SK-N-SH (cell line): Measurements from ENCODE around the gene HIRA. TPM values are rescaled to one million over a fixed set of nuclear protein-coding genes. Genes with fewer than 3 reads are reported as not detected.

Experiments used
- CTCF ChIA-PET: fragments of 300-600, 350-600 bp; formaldehyde crosslinking; extraction: SDS; loops from one replicate; lab custom pipeline; 2021; lab: Yijun Ruan, JAX
- POLR2A ChIA-PET: fragments of 350-600 bp; sonication (Branson Sonifier 250); formaldehyde crosslinking; extraction: SDS; loops from one replicate; lab custom pipeline; 2020; ENCODE audit warnings: antibody characterized with exemption, inconsistent platforms; lab: Yijun Ruan, JAX
- DNase-seq: peaks from one replicate; pipeline ENCODE4 v3.0.0; 2012
- H2AFZ ChIP-seq: fragments of 200-600 bp; sonication (generic); 2 replicates; pipeline ENCODE4 v1.8.1; 2016; ENCODE audit warnings: antibody characterized with exemption, mild to moderate bottlenecking, low read depth
- H3F3A ChIP-seq: fragments of 200-600 bp; sonication (generic); replicated peaks from 2 replicates; pipeline ENCODE3; 2016; ENCODE audit warnings: antibody characterized with exemption, mild to moderate bottlenecking; ENCODE audit not compliant: insufficient read depth
- H3K27ac ChIP-seq, 2 experiments: fragments of 200-500 bp in 1 of 2; fragments of 200-600 bp in 1 of 2; sonication (Bioruptor generic) in 1 of 2; sonication (generic), shearing (Covaris generic) in 1 of 2; 2 replicates each; pipeline versions ENCODE4 v1.5.1 to v1.6.1; 2014 to 2016; ENCODE audit warnings: low read depth in 2 of 2, inconsistent platforms in 1 of 2, low read length in 1 of 2, mild to moderate bottlenecking in 1 of 2, mixed read lengths in 1 of 2
- H3K27me3 ChIP-seq: fragments of 200-600 bp; sonication (generic), shearing (Covaris generic); 2 replicates; pipeline ENCODE4 v1.6.1; 2016; ENCODE audit warnings: mixed run types; ENCODE audit not compliant: insufficient read depth
- H3K36me3 ChIP-seq, 2 experiments: fragments of 200-500 bp in 1 of 2; fragments of 200-600 bp in 1 of 2; sonication (Bioruptor generic) in 1 of 2; sonication (generic) in 1 of 2; replicated peaks in 1 of 2; 2 replicates each; pipeline versions ENCODE3 to v1.5.1; 2014 to 2016; ENCODE audit warnings: low read length in 1 of 2, mild to moderate bottlenecking in 1 of 2; ENCODE audit not compliant: insufficient read depth in 2 of 2, control insufficient read depth in 1 of 2
- H3K4me1 ChIP-seq, 2 experiments: fragments of 200-500 bp in 1 of 2; fragments of 200-600 bp in 1 of 2; sonication (Bioruptor generic) in 1 of 2; sonication (generic), shearing (Covaris generic) in 1 of 2; 2 replicates each; pipeline versions ENCODE4 v1.5.1 to v1.6.1; 2014 to 2016; ENCODE audit warnings: low read depth in 1 of 2, low read length in 1 of 2, mixed run types in 1 of 2; ENCODE audit not compliant: insufficient read depth in 2 of 2, control insufficient read depth in 1 of 2
- H3K4me2 ChIP-seq: fragments of 200-600 bp; sonication (generic), shearing (Covaris generic); 2 replicates; pipeline ENCODE4 v1.6.1; 2017; ENCODE audit warnings: mixed run types
- H3K4me3 ChIP-seq, 2 experiments: fragments of 200-500 bp in 1 of 2; fragments of 200-600 bp in 1 of 2; sonication (Bioruptor generic) in 1 of 2; sonication (generic), shearing (Covaris generic) in 1 of 2; 2 replicates each; pipeline versions ENCODE4 v1.5.1 to v1.8.1; 2014 to 2016; ENCODE audit warnings: low read depth in 2 of 2, inconsistent platforms in 1 of 2, low read length in 1 of 2, mild to moderate bottlenecking in 1 of 2, mixed read lengths in 1 of 2, moderate library complexity in 1 of 2
- H3K79me2 ChIP-seq: fragments of 200-600 bp; sonication (generic); 2 replicates; pipeline ENCODE4 v1.8.1; 2017; ENCODE audit warnings: mild to moderate bottlenecking; ENCODE audit not compliant: insufficient read depth
- H3K9ac ChIP-seq: fragments of 200-600 bp; sonication (generic); 2 replicates; pipeline ENCODE4 v1.6.1; 2017; ENCODE audit warnings: mixed run types
- H3K9me2 ChIP-seq: fragments of 200-600 bp; sonication (generic); 2 replicates; pipeline ENCODE4 v1.6.1; 2017; ENCODE audit warnings: mixed run types
- H3K9me3 ChIP-seq: fragments of 200-600 bp; sonication (generic); 2 replicates; pipeline ENCODE4 v1.6.1; 2017; ENCODE audit warnings: mixed run types, mild to moderate bottlenecking, moderate library complexity
- H4K20me1 ChIP-seq: fragments of 200-600 bp; sonication (generic); 2 replicates; pipeline ENCODE4 v1.6.1; 2017; ENCODE audit warnings: mild to moderate bottlenecking, mixed run types; ENCODE audit not compliant: insufficient read depth
- CHD2 ChIP-seq: fragments of 150-350 bp; IDR thresholded peaks from 2 replicates; pipeline ENCODE4 v1.6.1; 2018; ENCODE audit warnings: low read length; ENCODE audit not compliant: partially characterized antibody
- ELF1 ChIP-seq: IDR thresholded peaks from 2 replicates; pipeline ENCODE4 v1.4.0; 2012
- EZH2phosphoT487 ChIP-seq: fragments of 200-600 bp; sonication (generic); IDR thresholded peaks from 2 replicates; pipeline ENCODE4 v1.6.1; 2017; ENCODE audit warnings: low read depth, mixed run types, mild to moderate bottlenecking, antibody characterized with exemption, moderate library complexity, borderline replicate concordance
- MEF2A ChIP-seq: IDR thresholded peaks from 2 replicates; pipeline ENCODE4 v1.4.0; 2012; ENCODE audit warnings: low read depth, borderline replicate concordance
- NFIC ChIP-seq: IDR thresholded peaks from 2 replicates; pipeline ENCODE4 v1.4.0; 2012; ENCODE audit warnings: borderline replicate concordance
- NRF1 ChIP-seq: IDR thresholded peaks from 2 replicates; pipeline ENCODE4 v1.6.1; 2012; ENCODE audit warnings: low read depth, mild to moderate bottlenecking, low read length
- POLR2AphosphoS5 ChIP-seq: IDR thresholded peaks from 2 replicates; pipeline ENCODE4 v1.6.1; 2012; ENCODE audit warnings: low read depth, low read length
- RAD21 ChIP-seq: IDR thresholded peaks from 2 replicates; pipeline ENCODE4 v1.6.1; 2012; ENCODE audit warnings: mild to moderate bottlenecking, low read length
- RFX5 ChIP-seq: IDR thresholded peaks from 2 replicates; pipeline ENCODE4 v1.6.1; 2012; ENCODE audit warnings: mild to moderate bottlenecking, improper control_type of control experiment, low read length
- SIN3A ChIP-seq: IDR thresholded peaks from 2 replicates; pipeline ENCODE4 v1.6.1; 2012; ENCODE audit warnings: low read depth, mild to moderate bottlenecking, low read length, moderate library complexity, borderline replicate concordance
- TAF1 ChIP-seq: IDR thresholded peaks from 2 replicates; pipeline ENCODE4 v1.6.1; 2012; ENCODE audit warnings: low read depth, mild to moderate bottlenecking, low read length, moderate library complexity, borderline replicate concordance
- TCF12 ChIP-seq: IDR thresholded peaks from 2 replicates; pipeline ENCODE4 v1.4.0; 2012
- TEAD4 ChIP-seq: IDR thresholded peaks from 2 replicates; pipeline ENCODE4 v1.4.0; 2012; ENCODE audit warnings: mild to moderate bottlenecking, borderline replicate concordance; ENCODE audit not compliant: insufficient read depth
- YY1 ChIP-seq: IDR thresholded peaks from 2 replicates; pipeline ENCODE4 v1.4.0; 2012; ENCODE audit warnings: low read depth, mild to moderate bottlenecking
- polyA plus RNA-seq, 3 experiments: library from polyadenylated mRNA; depleted of rRNA; stranded (reverse); fragments of >200 nt; gene quantifications; 2 replicates each; pipeline ENCODE4 v1.2.3, GENCODE V29; 2012
- TF ChIP-seq, protein P1 (sequence below): IDR thresholded peaks from 2 replicates; pipeline ENCODE4 v1.4.0; 2012; ENCODE audit warnings: low read depth, borderline replicate concordance
- TF ChIP-seq, protein P2 (sequence below): fragments of 200-600 bp; sonication (generic); IDR thresholded peaks from 2 replicates; pipeline ENCODE4 v1.6.1; 2017; ENCODE audit warnings: antibody characterized with exemption, mild to moderate bottlenecking, moderate library complexity
- TF ChIP-seq, protein P3 (sequence below): fragments of 150-350 bp; IDR thresholded peaks from 2 replicates; pipeline ENCODE4 v1.6.1; 2017; ENCODE audit warnings: antibody characterized with exemption, low read length, low read depth, borderline replicate concordance

Gene HIRA
- polyA plus RNA-seq, 1 of the 3 experiments (the other 2 are of a cell fraction), result 21.0 TPM

DNA sequence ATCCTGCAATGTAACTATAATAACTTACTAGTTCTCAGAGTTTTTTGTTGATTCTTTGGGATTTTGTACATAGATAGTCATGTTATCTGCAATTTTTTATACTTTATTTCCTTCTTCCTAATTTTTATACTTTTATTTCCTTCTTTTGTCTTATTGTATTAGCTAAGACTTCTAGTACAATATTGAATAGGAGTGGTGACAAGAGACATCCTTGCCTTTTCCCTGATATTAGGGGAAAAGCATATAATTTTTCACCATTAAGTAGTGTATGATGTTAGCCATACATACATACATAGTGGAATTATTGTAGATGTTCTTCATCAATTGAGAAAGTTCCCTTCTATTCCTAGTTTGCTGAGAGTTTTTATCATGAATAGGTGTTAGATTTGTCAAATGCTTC is 112.3 kb downstream of the HIRA start (continued):
- TF ChIP-seq, protein P1, sequence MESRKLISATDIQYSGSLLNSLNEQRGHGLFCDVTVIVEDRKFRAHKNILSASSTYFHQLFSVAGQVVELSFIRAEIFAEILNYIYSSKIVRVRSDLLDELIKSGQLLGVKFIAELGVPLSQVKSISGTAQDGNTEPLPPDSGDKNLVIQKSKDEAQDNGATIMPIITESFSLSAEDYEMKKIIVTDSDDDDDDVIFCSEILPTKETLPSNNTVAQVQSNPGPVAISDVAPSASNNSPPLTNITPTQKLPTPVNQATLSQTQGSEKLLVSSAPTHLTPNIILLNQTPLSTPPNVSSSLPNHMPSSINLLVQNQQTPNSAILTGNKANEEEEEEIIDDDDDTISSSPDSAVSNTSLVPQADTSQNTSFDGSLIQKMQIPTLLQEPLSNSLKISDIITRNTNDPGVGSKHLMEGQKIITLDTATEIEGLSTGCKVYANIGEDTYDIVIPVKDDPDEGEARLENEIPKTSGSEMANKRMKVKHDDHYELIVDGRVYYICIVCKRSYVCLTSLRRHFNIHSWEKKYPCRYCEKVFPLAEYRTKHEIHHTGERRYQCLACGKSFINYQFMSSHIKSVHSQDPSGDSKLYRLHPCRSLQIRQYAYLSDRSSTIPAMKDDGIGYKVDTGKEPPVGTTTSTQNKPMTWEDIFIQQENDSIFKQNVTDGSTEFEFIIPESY, result no peak
- TF ChIP-seq, protein P2, sequence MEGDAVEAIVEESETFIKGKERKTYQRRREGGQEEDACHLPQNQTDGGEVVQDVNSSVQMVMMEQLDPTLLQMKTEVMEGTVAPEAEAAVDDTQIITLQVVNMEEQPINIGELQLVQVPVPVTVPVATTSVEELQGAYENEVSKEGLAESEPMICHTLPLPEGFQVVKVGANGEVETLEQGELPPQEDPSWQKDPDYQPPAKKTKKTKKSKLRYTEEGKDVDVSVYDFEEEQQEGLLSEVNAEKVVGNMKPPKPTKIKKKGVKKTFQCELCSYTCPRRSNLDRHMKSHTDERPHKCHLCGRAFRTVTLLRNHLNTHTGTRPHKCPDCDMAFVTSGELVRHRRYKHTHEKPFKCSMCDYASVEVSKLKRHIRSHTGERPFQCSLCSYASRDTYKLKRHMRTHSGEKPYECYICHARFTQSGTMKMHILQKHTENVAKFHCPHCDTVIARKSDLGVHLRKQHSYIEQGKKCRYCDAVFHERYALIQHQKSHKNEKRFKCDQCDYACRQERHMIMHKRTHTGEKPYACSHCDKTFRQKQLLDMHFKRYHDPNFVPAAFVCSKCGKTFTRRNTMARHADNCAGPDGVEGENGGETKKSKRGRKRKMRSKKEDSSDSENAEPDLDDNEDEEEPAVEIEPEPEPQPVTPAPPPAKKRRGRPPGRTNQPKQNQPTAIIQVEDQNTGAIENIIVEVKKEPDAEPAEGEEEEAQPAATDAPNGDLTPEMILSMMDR, result no peak
- TF ChIP-seq, all 33 proteins: peak for 0

DNA sequence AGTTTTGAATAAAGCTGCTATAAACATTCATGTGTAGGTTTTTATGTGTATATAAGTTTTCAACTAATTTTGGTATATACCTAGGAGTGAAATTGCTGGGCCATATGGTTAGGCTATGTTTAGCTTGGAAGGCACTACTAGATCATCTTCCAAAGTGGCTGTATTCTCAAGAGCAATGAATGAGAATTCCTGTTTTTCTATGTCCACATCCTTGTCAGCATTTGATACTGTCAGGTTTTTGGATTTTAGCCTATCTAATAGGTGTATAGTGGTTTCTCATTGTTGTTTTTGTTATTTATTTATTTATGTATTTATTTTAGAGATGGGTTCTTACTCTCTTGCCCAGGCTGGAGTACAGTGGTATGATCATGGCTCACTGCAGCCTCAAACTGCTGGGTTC is 113.7 kb downstream of the HIRA start:
- Histone ChIP-seq H3K9ac (no peak overlapping the region), H3K27ac (no peak overlapping the region), H3K4me2 (no peak overlapping the region), H3K36me3 (no peaks in the 10 kb centered on the region), H3K9me2 (no peaks in the 10 kb centered on the region), H3K4me1 (no peaks in the 10 kb centered on the region), H2AFZ (no peak overlapping the region), H3K4me3 (no peak overlapping the region), H3K9me3 (peaks cover 10% of the 10 kb centered on the region; the same call in 1 of the 2 replicates), H3K27me3 (no peaks in the 10 kb centered on the region), H3K79me2 (no peaks in the 10 kb centered on the region), H3F3A (no peaks in the 10 kb centered on the region), H4K20me1 (no peaks in the 10 kb centered on the region)
- POLR2A ChIA-PET, result no interaction called here
- no peak for DNase-seq
- CTCF ChIA-PET, result interaction anchor here (0.6 kb wide), 1 partner anchor 160 kb away, joined by 3 read pairs; no protein-coding TSS in a partner anchor
- TF ChIP-seq EZH2phosphoT487 (no peak), TAF1 (no peak), POLR2AphosphoS5 (no peak), NRF1 (no peak), NFIC (no peak), YY1 (no peak), RFX5 (no peak), TCF12 (no peak), ELF1 (no peak), MEF2A (no peak), CHD2 (no peak), RAD21 (no peak), SIN3A (no peak), TEAD4 (no peak)
- TF ChIP-seq, protein P1, result no peak
- TF ChIP-seq, protein P2, result no peak
- TF ChIP-seq, protein P3, sequence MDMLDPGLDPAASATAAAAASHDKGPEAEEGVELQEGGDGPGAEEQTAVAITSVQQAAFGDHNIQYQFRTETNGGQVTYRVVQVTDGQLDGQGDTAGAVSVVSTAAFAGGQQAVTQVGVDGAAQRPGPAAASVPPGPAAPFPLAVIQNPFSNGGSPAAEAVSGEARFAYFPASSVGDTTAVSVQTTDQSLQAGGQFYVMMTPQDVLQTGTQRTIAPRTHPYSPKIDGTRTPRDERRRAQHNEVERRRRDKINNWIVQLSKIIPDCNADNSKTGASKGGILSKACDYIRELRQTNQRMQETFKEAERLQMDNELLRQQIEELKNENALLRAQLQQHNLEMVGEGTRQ, result no peak
